ENCODE results near the gene ADGRV1. TPM values are rescaled to one million over a fixed set of nuclear protein-coding genes. Genes with fewer than 3 reads are reported as not detected.

Gene ADGRV1
- total RNA-seq, 1 experiment from 2014 or later = 64.8 TPM

DNA sequence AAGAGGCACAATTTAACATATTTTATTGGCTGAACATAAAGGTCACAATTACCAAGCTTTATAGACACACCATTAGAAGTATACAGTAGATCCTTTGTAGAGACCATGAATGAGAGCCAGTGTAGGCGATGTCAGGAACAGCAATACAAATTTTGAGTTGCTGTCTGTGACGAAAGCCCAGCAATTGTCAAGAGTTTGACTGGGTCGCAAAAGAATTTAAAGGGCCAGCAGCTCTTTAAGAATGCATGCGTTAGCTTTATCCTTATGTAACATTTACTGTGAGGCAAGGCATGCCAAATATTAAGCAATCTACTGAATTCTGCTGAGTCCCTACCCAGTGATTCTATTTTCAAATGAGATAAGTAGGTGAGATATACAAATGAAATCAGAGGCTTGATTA, 587.6 kb downstream of the ADGRV1 start:
- no CpG with 5 or more reads among the region's 4 CpGs for WGBS (ENCODE audit: extremely low coverage, insufficient read length, low lambda C conversion rate)
- H3K9me3 Mint-ChIP-seq = peaks cover 10 to 16% of the 10 kb centered on the region in 2 experiments; a peak in 4 of 5 replicates
- Histone ChIP-seq H3K56ac (ENCODE audit: insufficient read length, low read depth, low read length) (no peak overlapping the region), H2AFZ (ENCODE audit: low read length) (no peak overlapping the region), H3K18ac (ENCODE audit: insufficient read length, low read depth, low read length) (no peak overlapping the region), H4K5ac (ENCODE audit: insufficient read length, low read depth, low read length) (no peak overlapping the region), H3K9me3 (ENCODE audit: control insufficient read depth, low read depth, low read length) (no peaks in the 10 kb centered on the region), H4K8ac (replicated peaks; ENCODE audit: insufficient read length, low read depth, low read length) (no peak overlapping the region), H2BK5ac (ENCODE audit: insufficient read length, low read length) (no peak overlapping the region), H3K9ac (ENCODE audit: extremely low read depth, insufficient read length, low read length) (no peak overlapping the region), H3K4ac (ENCODE audit: low read depth, low read length) (no peak overlapping the region), H4K91ac (ENCODE audit: insufficient read length, low read depth, low read length) (no peak overlapping the region), H2BK20ac (ENCODE audit: low read depth, low read length, poor library complexity, severe bottlenecking) (no peak overlapping the region), H3T11ph (ENCODE audit: low read length) (no peak overlapping the region), H3K27ac (ENCODE audit: insufficient read length, low read depth, low read length) (no peak overlapping the region), H3K79me2 (ENCODE audit: insufficient read depth, low read length) (no peaks in the 10 kb centered on the region), H2BK120ac (ENCODE audit: low read depth, low read length, poor library complexity, severe bottlenecking) (no peak overlapping the region), H3K23ac (ENCODE audit: insufficient read length, low read depth, low read length) (no peak overlapping the region), H3K23me2 (ENCODE audit: insufficient read length, low read depth, low read length, poor library complexity, severe bottlenecking) (no peaks in the 10 kb centered on the region), H3K4me2 (ENCODE audit: insufficient read depth, insufficient read length, low read length) (no peak overlapping the region), H3K14ac (ENCODE audit: insufficient read depth, low read length) (no peak overlapping the region), H2BK15ac (ENCODE audit: low read depth, low read length) (no peak overlapping the region), H3K79me1 (ENCODE audit: insufficient read depth, low read depth, low read length, poor library complexity, severe bottlenecking) (no peaks in the 10 kb centered on the region), H3K27me3 (ENCODE audit: insufficient read depth, low read length) (no peaks in the 10 kb centered on the region), H2BK12ac (ENCODE audit: insufficient read length, low read depth, low read length) (no peak overlapping the region), H4K20me1 (ENCODE audit: control insufficient read depth, insufficient read depth, insufficient read length) (no peaks in the 10 kb centered on the region), H2AK5ac (ENCODE audit: insufficient read length, low read length) (no peak overlapping the region), H3K4me1 (ENCODE audit: insufficient read depth, low read length) (no peaks in the 10 kb centered on the region; the same call in 1 of the 2 replicates)
- H3K36me3 Mint-ChIP-seq (ENCODE audit: insufficient read depth in 1 of 3, low read depth in 3 of 3) = peaks cover 21 to 33% (median 23%) of the 10 kb centered on the region in 3 experiments
- peaks cover 15 to 23% of the 10 kb centered on the region in 2 experiments for H3K4me1 Mint-ChIP-seq
- TF ChIP-seq CTCF (conservative IDR thresholded peaks at IDR 0.05) = no peak
- H3K4me3 Mint-ChIP-seq = no peak overlapping the region
- H3K27me3 Mint-ChIP-seq (ENCODE audit: low read depth) = no peaks in the 10 kb centered on the region
- H3K27ac Mint-ChIP-seq = no peak overlapping the region
- DNase-seq = no peak

Measured in H9 (cell line).